ENCODE measurements around the gene RFX1.

GRCh38 chr19:13965926-13966683, 40.0 kb downstream of the RFX1 start:
- no peak for TF ChIP-seq CTCF (IDR thresholded peaks at IDR 0.05; ENCODE audit: low read depth, low read length)
- no peak for TF ChIP-seq MYC (IDR thresholded peaks at IDR 0.05; ENCODE audit: low read depth, low read length)
- TF ChIP-seq POLR2A (IDR thresholded peaks at IDR 0.05; ENCODE audit: extremely low read depth, insufficient read length), result no peak

Measured in NB4 (cell line).